Measurements from ENCODE around the gene RPS6KB2.

Gene RPS6KB2

DNA sequence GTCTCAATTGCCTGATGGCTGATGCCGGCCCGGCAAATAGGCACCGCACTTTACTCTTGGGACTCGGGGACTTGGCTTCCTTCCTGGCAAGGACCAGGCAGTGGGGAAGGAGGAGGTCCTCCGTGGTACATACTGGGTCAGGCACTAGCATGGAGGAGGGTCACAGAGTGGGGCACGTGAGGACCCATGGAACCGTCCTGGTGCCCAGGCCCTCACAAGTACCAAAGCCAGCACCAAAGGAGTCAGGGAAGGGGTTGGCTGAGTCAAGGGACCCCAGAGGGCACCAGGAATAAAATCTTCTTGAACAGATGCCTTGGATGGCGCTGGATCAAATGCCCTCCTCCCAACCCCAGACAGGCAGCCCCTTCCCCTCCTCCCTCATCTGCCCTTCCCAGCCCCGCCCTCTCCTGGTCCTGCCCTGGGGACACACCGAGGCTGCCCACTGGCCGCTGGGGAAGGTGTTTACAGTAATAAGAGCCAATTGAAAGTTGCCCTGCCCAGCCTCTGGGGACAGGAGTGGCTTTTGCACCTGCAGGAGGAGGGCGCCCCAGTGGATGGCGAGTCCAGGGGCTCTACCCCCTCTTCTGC lies 18.4 kb upstream of the RPS6KB2 start:
- ChIA-PET POLR2A (interaction anchor here (1.3 kb wide), 2 partner anchors 9 to 11 kb away, joined by 9 to 15 read pairs; no protein-coding TSS in a partner anchor), CTCF (interaction anchor here (3.4 kb wide), 1 partner anchor 9 kb away, joined by 22 read pairs; no protein-coding TSS in a partner anchor)
- Histone ChIP-seq H3K4me3 (ENCODE audit: control insufficient read depth in 1 of 7, extremely low read depth in 1 of 7, insufficient read depth in 4 of 7, low read depth in 2 of 7, low read length in 6 of 7) (peak overlapping the region in 4 of 7 experiments; percentile 46 to 58 (median 56)), H3K4me1 (ENCODE audit: control extremely low read depth in 1 of 4, control insufficient read depth in 4 of 4, insufficient read depth in 4 of 4, low read length in 3 of 4) (peaks cover 8 to 91% (median 87%) of the 10 kb centered on the region in 4 experiments), H3K9me3 (ENCODE audit: control extremely low read depth in 1 of 5, control insufficient read depth in 4 of 5, insufficient read depth in 2 of 5, low read depth in 1 of 5, low read length in 4 of 5) (no peaks in the 10 kb centered on the region), H3K27ac (ENCODE audit: insufficient read depth in 1 of 2, low read depth in 1 of 2, low read length in 2 of 2, poor library complexity in 1 of 2, severe bottlenecking in 2 of 2) (peak overlapping the region in 1 of 2 experiments; percentile 64), H3K27me3 (replicated peaks in 2 of 5; ENCODE audit: control insufficient read depth in 4 of 5, insufficient read depth in 5 of 5, low read length in 4 of 5) (no peaks in the 10 kb centered on the region), H3K36me3 (ENCODE audit: control insufficient read depth in 4 of 4, insufficient read depth in 4 of 4, low read length in 3 of 4) (peaks cover 0 to 37% (median 11%) of the 10 kb centered on the region in 4 experiments)
- DNase-seq, result peak in 2 of 3 donors; percentile 28 to 53
- 9% methylated on average over 8 of the region's 13 CpGs for WGBS (ENCODE audit: insufficient coverage)

DNA sequence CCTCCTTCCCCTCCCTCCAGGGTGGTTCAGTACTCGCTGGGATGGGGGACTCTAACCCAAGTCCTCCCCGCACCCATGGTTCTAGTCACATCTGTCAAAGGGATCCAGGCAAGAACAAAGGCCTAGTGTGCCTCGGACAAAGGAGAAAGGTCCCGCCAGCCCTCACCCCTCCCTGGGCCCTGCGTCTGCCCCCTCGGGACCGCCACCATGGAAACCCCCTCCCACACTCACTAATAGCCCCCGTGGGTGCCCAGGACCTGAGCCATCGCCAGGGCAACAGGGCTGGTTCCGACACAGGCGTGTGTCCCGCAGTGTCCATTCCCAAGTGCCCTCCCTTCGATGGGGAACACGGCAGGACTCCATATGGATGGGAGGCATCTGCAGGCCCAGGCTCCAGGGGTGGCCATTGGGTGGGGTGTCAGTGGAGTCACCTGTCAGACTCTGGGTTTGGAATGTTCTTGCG lies 17.9 kb upstream of the RPS6KB2 start:
- 93% methylated on average over 9 of the region's 15 CpGs for WGBS (ENCODE audit: insufficient coverage)
- Histone ChIP-seq H3K9me3 (ENCODE audit: control extremely low read depth in 1 of 5, control insufficient read depth in 4 of 5, insufficient read depth in 2 of 5, low read depth in 1 of 5, low read length in 4 of 5) (no peaks in the 10 kb centered on the region), H3K4me1 (ENCODE audit: control extremely low read depth in 1 of 4, control insufficient read depth in 4 of 4, insufficient read depth in 4 of 4, low read length in 3 of 4) (peaks cover 8 to 90% (median 87%) of the 10 kb centered on the region in 4 experiments), H3K36me3 (ENCODE audit: control insufficient read depth in 4 of 4, insufficient read depth in 4 of 4, low read length in 3 of 4) (peaks cover 0 to 32% (median 9%) of the 10 kb centered on the region in 4 experiments), H3K27me3 (replicated peaks in 2 of 5; ENCODE audit: control insufficient read depth in 4 of 5, insufficient read depth in 5 of 5, low read length in 4 of 5) (no peaks in the 10 kb centered on the region), H3K27ac (ENCODE audit: insufficient read depth in 1 of 2, low read depth in 1 of 2, low read length in 2 of 2, poor library complexity in 1 of 2, severe bottlenecking in 2 of 2) (peak overlapping the region in 1 of 2 experiments; percentile 64), H3K4me3 (ENCODE audit: control insufficient read depth in 1 of 7, extremely low read depth in 1 of 7, insufficient read depth in 4 of 7, low read depth in 2 of 7, low read length in 6 of 7) (no peak overlapping the region)
- no peak for DNase-seq
- ChIA-PET CTCF (no interaction called here), POLR2A (no interaction called here)

- WGBS (ENCODE audit: insufficient coverage), result 95% methylated on average over 11 of the region's 17 CpGs
- H3K4me3 ChIP-seq (ENCODE audit: control insufficient read depth in 1 of 7, extremely low read depth in 1 of 7, insufficient read depth in 4 of 7, low read depth in 2 of 7, low read length in 6 of 7), result no peak overlapping the region
- H3K4me1 ChIP-seq (ENCODE audit: control extremely low read depth in 1 of 4, control insufficient read depth in 4 of 4, insufficient read depth in 4 of 4, low read length in 3 of 4), result peaks cover 8 to 89% (median 85%) of the 10 kb centered on the region in 4 experiments
- H3K9me3 ChIP-seq (ENCODE audit: control extremely low read depth in 1 of 5, control insufficient read depth in 4 of 5, insufficient read depth in 2 of 5, low read depth in 1 of 5, low read length in 4 of 5), result no peaks in the 10 kb centered on the region
- POLR2A ChIA-PET, result interaction anchor here (2.2 kb wide), 1 partner anchor 10 kb away, joined by 6 read pairs; no protein-coding TSS in a partner anchor
- H3K27ac ChIP-seq (ENCODE audit: insufficient read depth in 1 of 2, low read depth in 1 of 2, low read length in 2 of 2, poor library complexity in 1 of 2, severe bottlenecking in 2 of 2), result no peak overlapping the region
- no peak for DNase-seq
- no peaks in the 10 kb centered on the region for H3K27me3 ChIP-seq (replicated peaks in 2 of 5; ENCODE audit: control insufficient read depth in 4 of 5, insufficient read depth in 5 of 5, low read length in 4 of 5)
- H3K36me3 ChIP-seq (ENCODE audit: control insufficient read depth in 4 of 4, insufficient read depth in 4 of 4, low read length in 3 of 4), result peaks cover 0 to 24% (median 5%) of the 10 kb centered on the region in 4 experiments
- CTCF ChIA-PET, result interaction anchor here (1.0 to 1.5 kb wide), 2 partner anchors 9 to 12 kb away, joined by 4 to 6 read pairs; partner anchors contain the start of gene PPP1CA
Measured at GRCh38 chr11:67410984-67411784, 17.1 kb upstream of the RPS6KB2 start.

GRCh38 chr11:67411785-67412152 lies 16.5 kb upstream of the RPS6KB2 start:
- 97% methylated on average over 6 of the region's 7 CpGs for WGBS (ENCODE audit: insufficient coverage)
- Histone ChIP-seq H3K4me3 (ENCODE audit: control insufficient read depth in 1 of 7, extremely low read depth in 1 of 7, insufficient read depth in 4 of 7, low read depth in 2 of 7, low read length in 6 of 7) (no peak overlapping the region), H3K27me3 (replicated peaks in 2 of 5; ENCODE audit: control insufficient read depth in 4 of 5, insufficient read depth in 5 of 5, low read length in 4 of 5) (no peaks in the 10 kb centered on the region), H3K4me1 (ENCODE audit: control extremely low read depth in 1 of 4, control insufficient read depth in 4 of 4, insufficient read depth in 4 of 4, low read length in 3 of 4) (peaks cover 8 to 89% (median 85%) of the 10 kb centered on the region in 4 experiments), H3K36me3 (ENCODE audit: control insufficient read depth in 4 of 4, insufficient read depth in 4 of 4, low read length in 3 of 4) (peaks cover 0 to 19% (median 1%) of the 10 kb centered on the region in 4 experiments), H3K27ac (ENCODE audit: insufficient read depth in 1 of 2, low read depth in 1 of 2, low read length in 2 of 2, poor library complexity in 1 of 2, severe bottlenecking in 2 of 2) (no peak overlapping the region), H3K9me3 (ENCODE audit: control extremely low read depth in 1 of 5, control insufficient read depth in 4 of 5, insufficient read depth in 2 of 5, low read depth in 1 of 5, low read length in 4 of 5) (no peaks in the 10 kb centered on the region)
- no peak for DNase-seq
- ChIA-PET POLR2A (interaction anchor here (2.2 kb wide), 1 partner anchor 9 kb away, joined by 6 read pairs; no protein-coding TSS in a partner anchor), CTCF (interaction anchor here (1.0 to 2.6 kb wide), 3 partner anchors 8 to 12 kb away, joined by 4 to 10 read pairs (median 6); partner anchors contain the start of genes PPP1CA and TBC1D10C)

GRCh38 chr11:67412495-67413179 lies 15.7 kb upstream of the RPS6KB2 start:
- Histone ChIP-seq H3K4me3 (ENCODE audit: control insufficient read depth in 1 of 7, extremely low read depth in 1 of 7, insufficient read depth in 4 of 7, low read depth in 2 of 7, low read length in 6 of 7) (no peak overlapping the region), H3K27ac (ENCODE audit: insufficient read depth in 1 of 2, low read depth in 1 of 2, low read length in 2 of 2, poor library complexity in 1 of 2, severe bottlenecking in 2 of 2) (no peak overlapping the region), H3K36me3 (ENCODE audit: control insufficient read depth in 4 of 4, insufficient read depth in 4 of 4, low read length in 3 of 4) (peaks cover 0 to 10% (median under 1%) of the 10 kb centered on the region in 4 experiments), H3K4me1 (ENCODE audit: control extremely low read depth in 1 of 4, control insufficient read depth in 4 of 4, insufficient read depth in 4 of 4, low read length in 3 of 4) (peaks cover 8 to 89% (median 85%) of the 10 kb centered on the region in 4 experiments), H3K27me3 (replicated peaks in 2 of 5; ENCODE audit: control insufficient read depth in 4 of 5, insufficient read depth in 5 of 5, low read length in 4 of 5) (no peaks in the 10 kb centered on the region), H3K9me3 (ENCODE audit: control extremely low read depth in 1 of 5, control insufficient read depth in 4 of 5, insufficient read depth in 2 of 5, low read depth in 1 of 5, low read length in 4 of 5) (no peaks in the 10 kb centered on the region)
- CTCF ChIA-PET, result interaction anchor here (0.6 to 3.1 kb wide), 9 partner anchors 9 to 232 kb away, joined by 3 to 17 read pairs (median 4); partner anchors contain the start of genes PPP1CA and TBC1D10C
- DNase-seq, result no peak
- 80% methylated on average over 7 of the region's 9 CpGs for WGBS (ENCODE audit: insufficient coverage)
- POLR2A ChIA-PET, result interaction anchor here (2.2 kb wide), 1 partner anchor 8 kb away, joined by 6 read pairs; no protein-coding TSS in a partner anchor

DNA sequence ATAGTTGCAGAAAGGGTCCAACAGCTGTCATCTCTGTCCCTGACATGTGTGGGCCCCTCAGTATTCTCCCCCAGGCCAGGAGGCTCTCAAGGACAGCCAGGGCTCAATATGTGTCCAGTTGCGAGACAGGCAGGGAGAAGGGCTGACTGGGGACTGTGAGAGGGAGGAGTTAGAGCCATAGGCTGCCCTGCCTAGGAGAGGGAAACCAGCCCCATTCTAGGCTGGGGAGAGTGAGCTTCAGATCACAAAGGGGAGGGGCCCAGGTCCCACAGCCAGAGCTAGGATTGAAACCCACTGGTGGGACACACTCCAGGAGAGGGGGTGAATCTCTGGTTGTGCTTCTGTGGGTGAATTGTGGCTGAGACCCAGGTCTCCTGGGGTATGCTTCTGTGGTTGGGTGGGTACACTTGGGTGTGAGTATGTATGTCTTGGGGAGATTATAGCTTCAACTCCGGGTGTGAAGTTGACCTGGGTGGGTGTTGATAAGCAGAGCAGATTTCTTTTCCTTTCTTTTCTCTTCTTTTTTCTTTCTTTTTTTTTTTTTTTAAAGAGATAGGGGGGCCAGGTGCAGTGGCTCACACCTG lies 14.9 kb upstream of the RPS6KB2 start:
- H3K36me3 ChIP-seq (ENCODE audit: control insufficient read depth in 4 of 4, insufficient read depth in 4 of 4, low read length in 3 of 4), result peaks cover 0 to 3% (median 0%) of the 10 kb centered on the region in 4 experiments
- peak in 2 of 3 donors; percentile 53 to 73 for DNase-seq
- CTCF ChIA-PET, result interaction anchor here (0.8 to 3.1 kb wide), 7 partner anchors 9 to 231 kb away, joined by 3 to 17 read pairs (median 3); partner anchors contain the start of genes PPP1CA and TBC1D10C
- H3K4me3 ChIP-seq (ENCODE audit: control insufficient read depth in 1 of 7, extremely low read depth in 1 of 7, insufficient read depth in 4 of 7, low read depth in 2 of 7, low read length in 6 of 7), result no peak overlapping the region
- peaks cover 3 to 89% (median 85%) of the 10 kb centered on the region in 4 experiments for H3K4me1 ChIP-seq (ENCODE audit: control extremely low read depth in 1 of 4, control insufficient read depth in 4 of 4, insufficient read depth in 4 of 4, low read length in 3 of 4)
- 89% methylated on average over 1 of the region's 2 CpGs for WGBS (ENCODE audit: insufficient coverage)
- H3K27ac ChIP-seq (ENCODE audit: insufficient read depth in 1 of 2, low read depth in 1 of 2, low read length in 2 of 2, poor library complexity in 1 of 2, severe bottlenecking in 2 of 2), result no peak overlapping the region
- POLR2A ChIA-PET, result interaction anchor here (2.2 kb wide), 1 partner anchor 8 kb away, joined by 6 read pairs; no protein-coding TSS in a partner anchor
- no peaks in the 10 kb centered on the region for H3K9me3 ChIP-seq (ENCODE audit: control extremely low read depth in 1 of 5, control insufficient read depth in 4 of 5, insufficient read depth in 2 of 5, low read depth in 1 of 5, low read length in 4 of 5)
- H3K27me3 ChIP-seq (replicated peaks in 2 of 5; ENCODE audit: control insufficient read depth in 4 of 5, insufficient read depth in 5 of 5, low read length in 4 of 5), result no peaks in the 10 kb centered on the region

Measured in common myeloid progenitor, CD34-positive (primary cell).